HG03097 (cell line): ENCODE data around the gene CCDC169.
A peak's percentile ranks its signal among the peaks of the same experiment; 100 is the strongest.
"Not testable (repeated sequence)": the region's sequence is repeated elsewhere in the genome, so short reads cannot be mapped to it uniquely, and the experiment has no call there.

Source experiments
- ATAC-seq: cut with Tn5 transposase; IDR thresholded peaks from one replicate; pipeline ENCODE4 v1.9.1; 2021; ENCODE audit not compliant: unreplicated experiment, low FRiP score

CCDC169 gene

DNA sequence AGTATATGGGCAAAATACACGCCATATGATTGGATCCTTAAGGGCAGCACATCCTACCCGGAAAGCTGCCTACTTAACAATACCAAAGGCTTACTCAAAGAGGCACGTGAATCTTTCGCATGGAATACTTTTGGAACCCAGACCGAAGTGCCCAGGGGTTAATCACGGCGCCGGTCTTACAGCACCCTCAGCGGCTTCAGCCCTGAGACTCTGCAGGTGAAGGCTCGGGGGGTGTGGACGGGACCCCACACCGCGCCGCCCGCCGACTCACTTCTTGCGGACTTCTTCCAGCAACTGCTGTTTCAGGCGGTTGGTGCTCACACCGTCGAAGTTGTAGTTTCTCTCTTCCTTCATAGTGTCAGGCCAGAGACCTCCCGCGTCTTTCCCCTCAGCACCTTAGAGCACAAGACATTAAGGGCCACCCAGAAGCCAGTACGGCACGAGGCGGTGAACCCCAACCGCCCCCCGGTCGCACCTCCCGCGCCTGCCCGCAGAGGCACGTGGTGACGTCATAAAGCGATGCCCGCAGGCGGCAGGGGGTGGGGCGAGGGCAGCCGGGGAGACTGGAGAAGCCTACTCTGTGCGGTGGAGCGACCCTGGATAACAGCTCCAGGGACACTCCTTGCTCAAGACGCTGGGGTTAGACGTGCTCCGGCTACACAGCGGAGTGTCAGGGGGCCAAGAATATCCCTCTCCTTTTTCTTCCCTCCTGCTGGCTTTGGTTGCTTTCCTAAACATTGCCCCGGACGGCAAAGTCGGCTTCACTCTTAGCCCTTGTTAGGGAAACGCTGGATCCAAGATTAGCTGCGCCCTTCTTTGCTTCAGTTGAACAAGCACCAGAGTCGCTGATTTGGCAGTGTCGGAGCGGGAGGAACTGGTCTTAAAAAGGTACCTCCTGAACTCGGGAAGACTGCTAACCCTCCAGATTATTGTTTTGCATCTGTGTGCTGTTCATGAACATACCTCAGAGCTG lies at the start of gene CCDC169:
Gene CCDC169 (minus strand): TSS at position 449 of the 973 bp plus-strand sequence. CDS start 95 bp downstream, at position 354.
- ATAC-seq: no peak

DNA sequence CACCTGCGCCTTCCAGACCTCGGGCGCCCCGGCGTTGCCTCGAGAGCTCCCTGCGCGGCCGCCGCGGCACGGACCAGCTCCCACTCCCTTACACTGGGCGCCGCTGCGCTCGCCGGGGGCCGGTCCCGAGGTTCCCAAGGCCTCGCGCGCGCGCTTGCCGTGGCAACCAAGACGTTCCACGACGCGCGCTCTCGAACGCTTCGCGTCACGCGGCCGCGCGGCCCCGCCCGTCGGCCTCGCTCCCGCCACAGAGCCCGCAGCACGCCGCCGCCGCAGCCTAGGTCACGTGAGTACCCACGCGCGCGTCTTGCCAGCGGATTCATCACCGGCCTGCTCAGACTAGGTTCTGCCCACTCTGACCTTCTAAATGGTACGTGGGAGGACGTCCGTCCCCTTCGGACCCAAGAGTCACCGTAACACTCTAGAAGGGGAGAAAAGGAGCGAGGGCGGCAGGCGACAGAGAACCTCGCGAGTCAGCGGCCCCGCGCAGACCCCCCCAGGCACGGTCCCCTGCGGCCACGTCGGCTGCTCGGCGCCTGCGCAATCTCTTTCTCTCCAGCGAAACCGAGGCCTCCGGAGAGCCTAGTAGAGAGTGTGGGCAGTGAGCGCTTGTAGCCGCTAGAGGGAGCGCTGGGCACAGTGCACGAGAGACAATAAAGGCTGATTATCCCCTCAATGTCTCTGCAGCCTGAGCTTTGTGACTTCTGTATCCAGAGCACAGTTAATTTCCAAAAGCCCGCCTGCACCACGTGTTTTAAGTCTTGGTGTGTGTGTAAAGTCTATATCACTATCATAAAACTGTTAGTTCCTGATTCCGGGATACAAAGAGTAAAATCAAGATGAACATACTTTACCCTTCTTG lies 48.8 kb upstream of the CCDC169 start, which contains the start of gene SPART:
Gene SPART (minus strand): TSS at position 173 of the 862 bp plus-strand sequence. CDS start 10,564 bp downstream, outside the sequence.
- peak; percentile 94 for ATAC-seq

- no peak for ATAC-seq
Observed at GRCh38 chr13:36345438-36346221, 48.0 kb upstream of the CCDC169 start.

GRCh38 chr13:36344886-36345437 lies 47.3 kb upstream of the CCDC169 start:
- no peak for ATAC-seq

GRCh38 chr13:36344173-36344572 lies 46.6 kb upstream of the CCDC169 start:
- no peak for ATAC-seq

DNA sequence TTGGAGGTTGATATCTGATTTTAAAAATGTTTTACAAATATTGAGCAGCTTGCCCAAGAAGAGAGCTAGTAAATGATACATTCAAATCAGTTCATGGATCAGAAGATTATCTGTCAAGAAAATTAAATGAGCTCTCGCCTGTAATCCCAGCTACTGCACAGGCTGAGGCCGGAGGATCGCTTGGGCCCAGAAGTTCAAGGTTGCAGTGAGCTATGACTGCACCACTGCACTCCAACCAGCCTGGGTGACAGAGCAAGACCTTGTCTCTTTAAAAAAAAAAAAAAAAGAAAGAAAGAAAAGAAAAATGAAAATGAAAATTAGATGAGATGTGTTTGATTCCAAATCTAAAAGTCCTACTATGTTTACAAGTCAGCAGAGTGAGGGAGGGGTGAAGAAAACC lies 46.2 kb upstream of the CCDC169 start:
- no peak for ATAC-seq

DNA sequence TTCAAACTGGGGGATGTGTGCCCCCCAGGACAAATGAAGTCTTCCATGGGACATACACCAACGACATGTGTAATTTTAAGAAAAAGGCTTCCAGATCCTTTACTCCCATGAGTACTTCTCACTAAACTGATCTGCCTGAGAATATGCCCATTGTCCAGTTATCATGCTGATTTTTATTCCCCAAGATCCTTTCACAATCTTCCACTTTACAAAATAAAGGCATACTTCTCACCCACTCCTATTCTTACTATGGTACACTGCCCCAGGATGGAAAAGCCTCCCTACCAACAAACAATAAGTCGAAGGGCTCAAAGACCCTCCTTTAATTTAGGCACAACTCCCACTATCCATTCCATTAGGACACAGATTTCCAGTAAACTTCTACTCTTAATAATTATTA lies 45.1 kb upstream of the CCDC169 start:
- no peak for ATAC-seq

DNA sequence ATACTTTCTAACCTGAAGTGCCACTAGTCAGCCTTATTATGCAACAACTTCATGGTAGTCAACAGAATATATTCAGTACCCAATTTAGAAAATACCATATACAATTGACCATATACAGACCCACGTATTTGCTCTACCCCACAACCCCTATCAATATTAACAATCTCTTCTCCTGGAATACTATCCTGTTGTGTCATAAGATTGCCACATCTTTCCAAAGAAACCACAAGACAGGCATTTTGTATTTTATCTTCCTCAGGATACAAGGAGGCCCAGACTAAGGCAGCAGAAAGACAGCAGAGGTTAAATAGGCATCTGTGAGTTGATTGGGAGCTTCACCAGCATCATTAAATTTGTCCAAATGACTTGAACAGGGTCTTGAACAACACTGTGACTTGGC lies 44.1 kb upstream of the CCDC169 start:
- no peak for ATAC-seq

GRCh38 chr13:36339600-36340155 lies 42.1 kb upstream of the CCDC169 start:
- ATAC-seq: no peak

- ATAC-seq: no peak
Observed at GRCh38 chr13:36337938-36338641, 40.5 kb upstream of the CCDC169 start.

DNA sequence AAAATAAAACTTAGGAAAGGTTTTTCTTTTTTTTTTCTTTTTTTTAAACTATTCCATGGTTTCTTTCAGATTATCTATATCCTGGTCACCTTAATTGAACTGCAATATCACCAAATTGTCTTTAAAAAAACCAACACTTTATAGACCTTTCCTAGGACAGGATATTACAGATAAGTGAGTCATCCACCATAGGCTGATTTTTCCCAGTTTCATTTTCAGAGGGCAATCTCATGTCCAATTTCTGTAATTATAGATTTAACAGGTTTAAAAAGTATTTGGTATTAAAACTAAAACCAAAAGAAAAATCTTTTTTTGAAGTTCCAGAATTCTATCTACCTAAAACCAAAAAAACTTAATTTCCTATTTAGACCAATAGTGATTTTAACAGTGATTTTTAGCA lies 35.4 kb upstream of the CCDC169 start:
- ATAC-seq: no peak

- ATAC-seq: not testable (repeated sequence)
Observed at GRCh38 chr13:36332255-36332654, 34.6 kb upstream of the CCDC169 start.

DNA sequence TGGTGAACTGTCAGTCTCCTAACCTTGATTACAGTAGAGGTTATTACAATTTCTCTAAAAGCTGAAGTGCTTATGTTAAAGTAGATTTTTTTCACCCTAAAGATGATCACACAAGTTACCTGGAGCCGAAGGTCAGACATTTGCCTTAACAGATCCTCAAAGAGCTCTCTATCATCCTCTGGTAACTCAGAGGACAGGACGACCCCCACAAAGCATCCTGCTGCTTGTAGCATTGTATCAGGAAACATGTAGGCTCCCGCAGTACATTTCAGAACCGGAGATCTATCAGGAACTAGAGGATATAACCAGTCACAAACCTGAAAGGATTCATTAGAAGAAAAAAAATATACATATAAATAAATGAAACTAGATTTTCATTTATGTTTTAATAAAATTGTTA lies 33.7 kb upstream of the CCDC169 start:
- no peak for ATAC-seq

GRCh38 chr13:36329361-36329760 lies 31.7 kb upstream of the CCDC169 start:
- ATAC-seq: no peak

DNA sequence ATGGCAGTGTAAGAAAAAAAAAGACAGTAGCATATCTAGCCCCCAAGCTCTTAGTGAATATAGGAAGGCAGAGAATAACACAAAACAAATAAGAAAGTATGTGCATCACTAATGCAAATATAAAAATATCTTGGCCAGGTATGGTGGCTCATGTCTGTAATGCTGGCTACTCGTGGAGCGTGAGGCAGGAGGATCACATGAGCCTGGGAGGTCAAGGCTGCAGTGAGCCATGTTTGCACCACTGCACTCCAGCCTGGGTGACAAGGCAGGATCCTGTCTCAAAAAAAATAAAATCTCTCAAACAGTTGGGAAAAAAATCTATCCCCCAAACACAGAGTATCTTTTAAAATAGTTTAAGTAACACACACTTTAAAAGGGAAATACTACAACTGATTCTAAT lies 31.2 kb upstream of the CCDC169 start:
- no peak for ATAC-seq

DNA sequence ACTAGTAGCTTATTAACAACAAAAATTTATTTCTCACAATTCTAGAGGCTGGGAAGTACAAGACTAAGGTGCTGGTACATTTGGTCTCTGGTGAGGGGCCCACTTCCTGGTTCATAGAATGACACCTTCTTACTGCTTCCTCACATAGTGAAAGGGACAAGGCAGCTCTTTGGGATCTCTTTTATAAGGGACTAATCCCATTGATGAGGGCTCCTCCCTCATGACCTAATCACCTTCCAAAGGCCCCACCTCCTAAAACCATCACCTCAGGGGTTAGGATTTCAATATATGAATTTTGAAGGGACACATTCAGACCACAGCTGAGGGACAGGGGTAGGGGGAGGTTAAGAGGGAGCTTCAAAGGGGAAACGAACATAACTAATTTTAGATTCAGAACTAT lies 28.3 kb upstream of the CCDC169 start:
- no peak for ATAC-seq

GRCh38 chr13:36324881-36325280 lies 27.3 kb upstream of the CCDC169 start:
- not testable (repeated sequence) for ATAC-seq

- no peak for ATAC-seq
Observed at GRCh38 chr13:36323951-36324566, 26.4 kb upstream of the CCDC169 start.

GRCh38 chr13:36323408-36323807 lies 25.8 kb upstream of the CCDC169 start:
- no peak for ATAC-seq
